Left lung (tissue), 14 donors: ENCODE data around the gene SNX14. TPM values are rescaled to one million over a fixed set of nuclear protein-coding genes. Genes with fewer than 3 reads are reported as not detected.

ENCODE experiments used
- ATAC-seq: fragments of 200-7000 bp; cut with Tn5 transposase; one replicate; pipeline ENCODE4 v1.9.1; 2020; ENCODE audit warnings: moderate library complexity
- DNase-seq, 4 donors: peaks; one replicate each; pipeline ENCODE4 v3.0.0-alpha.2; 2013 to 2020
- H3K27ac ChIP-seq, 2 donors: fragments of 200-600 bp; sonication (generic) in 1 of 2; one replicate each; pipeline versions ENCODE4 v1.5.0 to v1.8.0; 2020 to 2021
- H3K27me3 ChIP-seq, 2 donors: fragments of 200-600 bp; sonication (generic) in 1 of 2; one replicate each; pipeline versions ENCODE4 v1.5.0 to v1.8.0; 2020 to 2021
- H3K36me3 ChIP-seq, 2 donors: fragments of 200-600 bp; sonication (generic) in 1 of 2; one replicate each; pipeline versions ENCODE4 v1.5.0 to v1.8.0; 2020 to 2021
- H3K4me1 ChIP-seq, 2 donors: fragments of 200-600 bp; one replicate each; pipeline ENCODE4 v1.8.0; 2021
- H3K4me3 ChIP-seq, 2 donors: fragments of 200-600 bp; sonication (generic) in 1 of 2; one replicate each; pipeline versions ENCODE4 v1.5.0 to v1.8.0; 2020 to 2021; ENCODE audit warnings: mild to moderate bottlenecking in 1 of 2
- H3K9me3 ChIP-seq, 2 donors: fragments of 200-600 bp; sonication (generic) in 1 of 2; one replicate each; pipeline versions ENCODE4 v1.5.0 to v1.8.0; 2020 to 2021
- CTCF ChIP-seq, 2 donors: fragments of 200-600 bp; sonication (generic) in 1 of 2; IDR thresholded peaks; one replicate each; pipeline versions ENCODE4 v1.5.0 to v1.8.0; 2021; ENCODE audit warnings: antibody characterized with exemption in 2 of 2
- intact Hi-C, 2 donors: fragments of 100-400 bp; cut with DNase I; formaldehyde crosslinking; loops; one replicate each; pipeline versions ENCODE4 v1.11.2 to v1.14.2; 2022
- long read RNA-seq, 12 donors: library from polyadenylated mRNA in 2 of 12; unstranded in 2 of 12; transcript quantifications; one replicate each; pipeline ENCODE4 v2.0.0 and lab custom pipeline, GENCODE V29; 2019 to 2026
- polyA plus RNA-seq, 6 donors: library from polyadenylated mRNA; unstranded; fragments of 120-200 nt; gene quantifications; one replicate each; pipeline ENCODE4 v1.2.1, GENCODE V29; 2013; ENCODE audit not compliant: insufficient read length in 6 of 6
- total RNA-seq, 2 donors: library from RNA; stranded (reverse); fragmentation: NEBNext Ultra II Directional; extraction: Animal tissue kit (Norgen Biotek cat#: 25700); gene quantifications; one replicate each; pipeline ENCODE4 v1.2.1, GENCODE V29; 2021
- donor health status: DM: no; HTN: yes; CAD: no.
- donor health status: DM: no; HTN: no; CAD: no.

SNX14 gene, protein sequence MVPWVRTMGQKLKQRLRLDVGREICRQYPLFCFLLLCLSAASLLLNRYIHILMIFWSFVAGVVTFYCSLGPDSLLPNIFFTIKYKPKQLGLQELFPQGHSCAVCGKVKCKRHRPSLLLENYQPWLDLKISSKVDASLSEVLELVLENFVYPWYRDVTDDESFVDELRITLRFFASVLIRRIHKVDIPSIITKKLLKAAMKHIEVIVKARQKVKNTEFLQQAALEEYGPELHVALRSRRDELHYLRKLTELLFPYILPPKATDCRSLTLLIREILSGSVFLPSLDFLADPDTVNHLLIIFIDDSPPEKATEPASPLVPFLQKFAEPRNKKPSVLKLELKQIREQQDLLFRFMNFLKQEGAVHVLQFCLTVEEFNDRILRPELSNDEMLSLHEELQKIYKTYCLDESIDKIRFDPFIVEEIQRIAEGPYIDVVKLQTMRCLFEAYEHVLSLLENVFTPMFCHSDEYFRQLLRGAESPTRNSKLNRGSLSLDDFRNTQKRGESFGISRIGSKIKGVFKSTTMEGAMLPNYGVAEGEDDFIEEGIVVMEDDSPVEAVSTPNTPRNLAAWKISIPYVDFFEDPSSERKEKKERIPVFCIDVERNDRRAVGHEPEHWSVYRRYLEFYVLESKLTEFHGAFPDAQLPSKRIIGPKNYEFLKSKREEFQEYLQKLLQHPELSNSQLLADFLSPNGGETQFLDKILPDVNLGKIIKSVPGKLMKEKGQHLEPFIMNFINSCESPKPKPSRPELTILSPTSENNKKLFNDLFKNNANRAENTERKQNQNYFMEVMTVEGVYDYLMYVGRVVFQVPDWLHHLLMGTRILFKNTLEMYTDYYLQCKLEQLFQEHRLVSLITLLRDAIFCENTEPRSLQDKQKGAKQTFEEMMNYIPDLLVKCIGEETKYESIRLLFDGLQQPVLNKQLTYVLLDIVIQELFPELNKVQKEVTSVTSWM
- total RNA-seq (10 to 100 TPM; 79.9 to 80.6 TPM), polyA plus RNA-seq (100 to 1,000 TPM; 119 to 150 (median 128) TPM)
- long read RNA-seq, donor 1, transcript SNX14-206 (3 exons, 755 nt): major isoform, 8 of 11 reads
- long read RNA-seq, donor 1, partial matches to known transcripts: 0 of 11 reads
- long read RNA-seq, donor 1, other reads (novel, unspliced or antisense): 0 of 11 reads
- long read RNA-seq, donor 2, transcript SNX14-206 (3 exons, 755 nt): major isoform, 8 of 15 reads
- long read RNA-seq, donor 2, transcript SNX14-201 (29 exons, 3,486 nt): minor isoform, 7 of 15 reads
- long read RNA-seq, donor 2, partial matches to known transcripts: 0 of 15 reads
- long read RNA-seq, donor 2, other reads (novel, unspliced or antisense): 0 of 15 reads
- long read RNA-seq, donor 3, transcript SNX14-206 (3 exons, 755 nt): minor isoform, 5 of 11 reads
- long read RNA-seq, donor 3, transcript SNX14-201 (29 exons, 3,486 nt): major isoform, 6 of 11 reads
- long read RNA-seq, donor 3, partial matches to known transcripts: 0 of 11 reads
- long read RNA-seq, donor 3, other reads (novel, unspliced or antisense): 0 of 11 reads
- long read RNA-seq, donor 4, partial matches to known transcripts: 3 of 6 reads
- long read RNA-seq, donor 4, other reads (novel, unspliced or antisense): 2 of 6 reads
- long read RNA-seq, donor 5, transcript SNX14-206 (3 exons, 755 nt): major isoform, 6 of 11 reads
- long read RNA-seq, donor 5, partial matches to known transcripts: 0 of 11 reads
- long read RNA-seq, donor 5, other reads (novel, unspliced or antisense): 0 of 11 reads
- long read RNA-seq, donor 6, transcript SNX14-206 (3 exons, 755 nt): major isoform, 6 of 11 reads
- long read RNA-seq, donor 6, partial matches to known transcripts: 0 of 11 reads
- long read RNA-seq, donor 6, other reads (novel, unspliced or antisense): 0 of 11 reads
- long read RNA-seq, donor 7, transcript SNX14-206 (3 exons, 755 nt): major isoform, 8 of 10 reads
- long read RNA-seq, donor 7, partial matches to known transcripts: 0 of 10 reads
- long read RNA-seq, donor 7, other reads (novel, unspliced or antisense): 0 of 10 reads
- long read RNA-seq, donor 8, transcript SNX14-206 (3 exons, 755 nt): major isoform, 8 of 13 reads
- long read RNA-seq, donor 8, partial matches to known transcripts: 0 of 13 reads
- long read RNA-seq, donor 8, other reads (novel, unspliced or antisense): 0 of 13 reads
- long read RNA-seq, donor 9: 0 reads
- long read RNA-seq, donor 10: 0 reads
- long read RNA-seq, donor 11, transcript SNX14-201 (29 exons, 3,486 nt): major isoform, 7 of 14 reads
- long read RNA-seq, donor 11, transcript SNX14-206 (3 exons, 755 nt): major isoform, 7 of 14 reads
- long read RNA-seq, donor 11, partial matches to known transcripts: 0 of 14 reads
- long read RNA-seq, donor 11, other reads (novel, unspliced or antisense): 0 of 14 reads
- long read RNA-seq, donor 12, transcript SNX14-201 (29 exons, 3,486 nt): minor isoform, 5 of 16 reads
- long read RNA-seq, donor 12, transcript SNX14-206 (3 exons, 755 nt): major isoform, 8 of 16 reads
- long read RNA-seq, donor 12, partial matches to known transcripts: 0 of 16 reads
- long read RNA-seq, donor 12, other reads (novel, unspliced or antisense): 0 of 16 reads

DNA sequence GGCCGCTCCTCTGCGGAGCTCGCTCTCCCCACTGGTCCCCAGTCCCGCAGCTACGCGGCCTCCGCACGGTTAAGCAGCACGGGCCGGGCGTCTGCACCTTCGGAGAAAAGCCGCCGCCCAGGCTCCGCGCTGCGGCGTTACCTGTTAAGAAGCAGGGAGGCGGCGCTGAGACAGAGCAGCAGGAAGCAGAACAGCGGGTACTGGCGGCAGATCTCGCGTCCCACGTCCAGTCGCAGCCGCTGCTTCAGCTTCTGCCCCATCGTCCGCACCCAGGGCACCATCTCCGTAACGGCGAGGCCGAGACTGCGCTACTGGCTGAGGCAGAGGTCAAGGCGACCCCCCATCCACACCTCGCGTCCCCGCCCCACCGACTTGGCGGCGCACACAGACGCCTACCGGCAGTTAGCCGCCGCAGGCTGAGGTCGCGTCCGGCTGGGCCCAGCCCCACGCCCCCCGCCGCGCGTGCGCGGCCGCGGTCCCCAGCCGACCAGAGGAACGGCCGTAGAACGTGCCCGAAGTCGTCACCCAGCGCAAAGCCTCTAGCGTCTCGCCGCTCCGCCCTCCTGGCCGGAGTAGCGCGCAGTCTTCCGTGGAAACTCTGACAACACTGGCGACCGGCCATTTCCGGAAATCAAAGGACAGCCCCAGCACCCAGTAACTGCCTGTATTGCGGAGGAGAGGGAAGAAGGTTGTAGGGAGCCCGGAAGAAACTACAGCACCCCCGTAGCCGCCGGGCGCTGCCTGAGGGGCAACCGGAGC, at the start of gene SNX14:
SNX14 (minus strand) TSS at position 421 of the 759 bp plus-strand sequence; CDS start at position 281, 140 bp downstream.
- DNase-seq (peak; percentile 94 to 98 (median 96)), ATAC-seq (peak; percentile 95)
- H3K27me3 ChIP-seq: no peaks in the 10 kb centered on the region
- no peaks in the 10 kb centered on the region for H3K36me3 ChIP-seq
- H3K4me1 ChIP-seq: peaks cover 12 to 25% of the 10 kb centered on the region in 2 donors
- no peak for TF ChIP-seq CTCF (IDR thresholded peaks at IDR 0.05)
- intact Hi-C loops: no loop called here
- peak within 1 kb of the TSS; percentile 98 for H3K27ac ChIP-seq
- H3K9me3 ChIP-seq: no peaks in the 10 kb centered on the region
- peak within 1 kb of the TSS; percentile 81 to 82 for H3K4me3 ChIP-seq

DNA sequence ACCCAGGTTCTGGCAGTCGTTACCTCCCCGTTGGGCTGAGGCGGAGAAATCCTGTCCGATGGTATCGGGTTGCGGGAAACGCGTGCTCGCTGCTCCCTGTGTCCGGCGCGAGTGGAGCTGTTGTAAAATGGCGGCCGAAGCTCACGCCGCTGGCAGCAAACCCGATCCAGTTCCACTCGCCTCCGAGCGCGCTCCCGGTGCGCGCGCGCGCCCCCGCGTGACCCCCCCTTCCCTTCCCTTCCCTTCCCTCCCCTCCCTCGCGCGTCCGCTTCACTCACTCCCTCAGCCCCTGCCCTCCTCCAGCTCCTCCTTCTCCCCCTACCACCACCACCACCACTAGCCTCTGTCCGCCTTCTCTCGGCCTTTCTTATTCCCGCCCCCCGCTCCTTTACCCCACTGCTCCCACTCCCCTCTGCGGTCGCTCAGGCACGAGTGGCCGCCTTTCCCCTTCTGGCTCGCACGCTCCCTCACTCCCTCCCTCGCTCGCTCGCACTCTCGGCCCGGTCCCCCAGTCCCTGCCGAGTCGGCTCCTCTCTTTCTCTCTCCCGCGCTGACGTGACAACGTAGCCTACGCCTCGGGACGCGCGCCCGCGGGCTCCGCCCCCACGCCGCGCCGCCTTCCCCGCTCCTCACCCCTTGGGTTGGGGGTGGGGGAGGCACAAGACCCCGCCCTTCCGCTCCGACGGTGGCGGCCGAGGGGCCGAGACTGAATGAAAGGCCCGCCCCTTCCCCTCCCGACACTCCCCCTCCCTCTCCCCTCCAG, 49.3 kb upstream of the SNX14 start, which contains the start of gene SYNCRIP:
SYNCRIP (minus strand) TSS at position 113 of the 763 bp plus-strand sequence. CDS start 1,447 bp downstream, outside the sequence.
- intact Hi-C loops: loop anchor here in 1 of 2 donors (5.0 kb wide), 1 partner anchor 34 kb away; no protein-coding TSS in a partner anchor
- peak; percentile 89 for ATAC-seq

More for the DNA sequence above, 49.3 kb upstream of the SNX14 start, which contains the start of gene SYNCRIP:
- H3K9me3 ChIP-seq: no peaks in the 10 kb centered on the region
- H3K27me3 ChIP-seq: no peaks in the 10 kb centered on the region
- H3K4me3 ChIP-seq: peak within 1 kb of the TSS; percentile 94 to 97
- peak within 1 kb of the TSS; percentile 98 to 99 for H3K27ac ChIP-seq
- DNase-seq: peak; percentile 99 to 100 (median 99)
- peaks cover 21 to 47% of the 10 kb centered on the region in 2 donors for H3K4me1 ChIP-seq
- TF ChIP-seq CTCF (IDR thresholded peaks at IDR 0.05): no peak
- H3K36me3 ChIP-seq: peaks cover 0 to 23% of the 10 kb centered on the region in 2 donors
